AG04450 (cell line): ENCODE measurements around the gene CWC22. TPM values are rescaled to one million over a fixed set of nuclear protein-coding genes. Genes with fewer than 3 reads are reported as not detected.
"Not testable (repeated sequence)": the region's sequence is repeated elsewhere in the genome, so short reads cannot be mapped to it uniquely, and the experiment has no call there.

Experiments
- CTCF ChIA-PET: fragments of 300-600, 350-600 bp; formaldehyde crosslinking; extraction: SDS; loops from one replicate; lab custom pipeline; 2022; ENCODE audit warnings: antibody characterized with exemption, inconsistent platforms; lab: Charles Lee
- POLR2A ChIA-PET: fragments of 350-600 bp; formaldehyde crosslinking; extraction: SDS; loops from one replicate; lab custom pipeline; 2021; ENCODE audit warnings: antibody characterized with exemption, inconsistent platforms; lab: Yijun Ruan, JAX
- DNase-seq: peaks from one replicate; pipeline ENCODE4 v3.0.0-alpha.2; 2011; ENCODE audit warnings: low read depth, low spot score
- H3K27ac ChIP-seq: one replicate; pipeline ENCODE4 v1.5.1; 2012; ENCODE audit warnings: low read depth, low read length, control low read depth
- H3K27me3 ChIP-seq: one replicate; pipeline ENCODE4 v1.6.0; 2012; ENCODE audit warnings: low read length; ENCODE audit not compliant: control insufficient read depth, insufficient read depth
- H3K4me3 ChIP-seq: 2 replicates; pipeline ENCODE4 v1.5.1; 2011; ENCODE audit warnings: mild to moderate bottlenecking, low read depth, low read length, control low read depth
- H3K9me3 ChIP-seq: 2 replicates; pipeline ENCODE4 v1.5.1; 2012; ENCODE audit warnings: low read length; ENCODE audit not compliant: control insufficient read depth, insufficient read depth
- polyA plus RNA-seq: library from polyadenylated mRNA; depleted of rRNA; stranded (reverse); fragments of >200 nt; gene quantifications from 2 replicates; pipeline ENCODE4 v1.2.3, GENCODE V29; 2011
- TF ChIP-seq, protein P1 (sequence below): IDR thresholded peaks from 2 replicates; pipeline ENCODE4 v1.5.1; 2011; ENCODE audit warnings: low read depth, low read length, control low read depth, inconsistent platforms

The CWC22 gene
- polyA plus RNA-seq, 1 experiment = 6.0 TPM

DNA sequence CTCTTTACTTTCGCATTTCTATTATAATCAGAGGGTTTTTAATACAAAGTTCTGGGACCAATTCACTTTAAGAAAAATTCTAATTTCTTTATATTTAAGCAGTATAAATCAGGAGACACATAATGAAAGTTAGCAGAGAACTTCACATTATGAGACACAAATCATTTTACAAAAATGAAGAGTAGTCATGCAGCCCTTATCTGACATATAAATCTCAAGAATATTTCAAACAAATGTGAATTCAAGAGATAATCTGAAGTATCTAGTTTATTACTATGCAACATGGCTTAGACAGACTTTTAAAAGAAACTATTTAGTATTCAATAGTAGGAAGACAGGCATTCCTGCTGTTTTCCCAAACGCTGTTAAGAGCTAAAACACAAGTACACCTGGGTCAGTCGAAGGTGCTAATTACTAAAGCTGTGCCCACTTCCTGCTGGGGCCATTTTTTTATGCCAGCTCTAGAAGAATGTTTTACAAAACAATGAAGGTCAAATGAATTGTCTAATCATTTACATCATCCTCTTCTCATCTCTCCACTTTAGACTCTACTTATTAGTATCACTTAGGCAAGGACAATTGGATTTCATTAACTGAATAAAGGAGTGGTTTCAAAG, 40.2 kb downstream of the CWC22 start:
- DNase-seq = no peak
- no peak overlapping the region for H3K27ac ChIP-seq
- H3K27me3 ChIP-seq = no peaks in the 10 kb centered on the region
- TF ChIP-seq, protein P1, sequence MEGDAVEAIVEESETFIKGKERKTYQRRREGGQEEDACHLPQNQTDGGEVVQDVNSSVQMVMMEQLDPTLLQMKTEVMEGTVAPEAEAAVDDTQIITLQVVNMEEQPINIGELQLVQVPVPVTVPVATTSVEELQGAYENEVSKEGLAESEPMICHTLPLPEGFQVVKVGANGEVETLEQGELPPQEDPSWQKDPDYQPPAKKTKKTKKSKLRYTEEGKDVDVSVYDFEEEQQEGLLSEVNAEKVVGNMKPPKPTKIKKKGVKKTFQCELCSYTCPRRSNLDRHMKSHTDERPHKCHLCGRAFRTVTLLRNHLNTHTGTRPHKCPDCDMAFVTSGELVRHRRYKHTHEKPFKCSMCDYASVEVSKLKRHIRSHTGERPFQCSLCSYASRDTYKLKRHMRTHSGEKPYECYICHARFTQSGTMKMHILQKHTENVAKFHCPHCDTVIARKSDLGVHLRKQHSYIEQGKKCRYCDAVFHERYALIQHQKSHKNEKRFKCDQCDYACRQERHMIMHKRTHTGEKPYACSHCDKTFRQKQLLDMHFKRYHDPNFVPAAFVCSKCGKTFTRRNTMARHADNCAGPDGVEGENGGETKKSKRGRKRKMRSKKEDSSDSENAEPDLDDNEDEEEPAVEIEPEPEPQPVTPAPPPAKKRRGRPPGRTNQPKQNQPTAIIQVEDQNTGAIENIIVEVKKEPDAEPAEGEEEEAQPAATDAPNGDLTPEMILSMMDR = no peak
- CTCF ChIA-PET = no interaction called here
- no peaks in the 10 kb centered on the region for H3K9me3 ChIP-seq
- POLR2A ChIA-PET = no interaction called here
- H3K4me3 ChIP-seq = no peak overlapping the region

DNA sequence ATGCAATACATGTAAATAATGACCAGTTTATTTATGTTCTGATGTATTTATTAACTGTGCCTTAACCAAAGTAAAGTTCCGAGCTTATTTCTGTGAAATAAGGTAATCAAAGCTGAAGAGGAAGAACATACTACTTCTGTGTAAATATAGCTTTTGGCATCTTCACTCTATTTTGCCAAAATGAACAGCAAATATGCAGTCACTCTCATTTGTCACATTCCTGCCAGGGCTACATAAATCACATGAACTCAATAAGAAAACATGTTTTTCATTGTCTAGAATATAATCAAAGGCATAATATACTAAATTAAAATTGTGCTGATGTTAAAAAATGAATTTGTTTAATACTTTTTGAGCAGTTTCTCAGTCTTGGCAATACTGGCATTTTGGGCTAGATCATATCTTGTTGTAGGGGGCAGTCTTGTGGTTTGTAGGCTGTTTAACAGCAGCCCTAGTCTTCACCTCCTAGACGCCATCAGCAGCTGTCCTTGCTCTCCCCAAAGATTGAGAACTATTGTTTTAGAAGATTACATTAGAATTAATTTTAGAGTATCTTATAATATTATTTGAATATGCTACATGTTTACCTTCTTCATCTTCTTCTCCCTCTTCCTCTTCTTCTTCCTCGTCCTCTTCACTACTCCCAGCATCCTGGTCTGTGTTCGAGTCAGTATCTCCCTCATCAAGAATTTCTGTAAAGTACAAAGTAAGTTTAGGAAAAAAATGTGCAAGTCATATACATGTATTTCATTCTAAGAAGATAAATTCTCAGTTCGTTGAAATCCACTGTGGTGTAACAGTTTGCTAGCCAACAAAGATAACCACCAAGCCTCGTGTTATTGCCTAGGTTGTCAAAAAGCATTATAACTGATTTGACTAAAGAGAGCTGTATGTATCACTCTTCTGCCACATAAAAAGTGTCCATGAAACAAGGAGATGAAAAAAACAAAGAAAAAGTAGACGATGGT, 41.5 kb downstream of the CWC22 start:
- Histone ChIP-seq H3K27me3 (no peaks in the 10 kb centered on the region), H3K4me3 (no peak overlapping the region), H3K27ac (no peak overlapping the region), H3K9me3 (no peaks in the 10 kb centered on the region)
- ChIA-PET POLR2A (no interaction called here), CTCF (no interaction called here)
- DNase-seq = no peak
- TF ChIP-seq, protein P1 = no peak

DNA sequence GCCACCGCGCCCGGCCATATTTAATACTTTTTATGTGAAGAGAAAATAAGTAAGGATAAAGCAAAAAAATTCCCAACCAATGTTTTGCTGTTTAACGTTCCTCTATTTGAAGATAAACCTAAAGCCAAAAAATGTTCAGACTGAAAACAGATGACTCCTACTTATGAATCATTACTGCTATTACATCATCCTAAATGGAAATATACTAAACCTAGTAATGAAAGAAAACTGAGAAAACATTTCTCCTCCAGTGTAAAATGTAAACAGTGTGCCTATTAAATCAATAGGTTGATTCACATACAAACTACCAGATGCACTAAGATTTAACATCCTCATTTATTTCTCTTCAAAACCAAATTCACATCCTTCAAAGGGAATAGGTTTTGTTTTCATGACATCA, 43.5 kb downstream of the CWC22 start:
- ChIA-PET POLR2A (no interaction called here), CTCF (interaction anchor here (0.6 kb wide), 1 partner anchor 1510 kb away, joined by 3 read pairs; no protein-coding TSS in a partner anchor)
- TF ChIP-seq, protein P1 = no peak
- Histone ChIP-seq H3K9me3 (no peaks in the 10 kb centered on the region), H3K27ac (no peak overlapping the region), H3K27me3 (no peaks in the 10 kb centered on the region), H3K4me3 (no peak overlapping the region)
- peak; percentile 16 for DNase-seq

DNA sequence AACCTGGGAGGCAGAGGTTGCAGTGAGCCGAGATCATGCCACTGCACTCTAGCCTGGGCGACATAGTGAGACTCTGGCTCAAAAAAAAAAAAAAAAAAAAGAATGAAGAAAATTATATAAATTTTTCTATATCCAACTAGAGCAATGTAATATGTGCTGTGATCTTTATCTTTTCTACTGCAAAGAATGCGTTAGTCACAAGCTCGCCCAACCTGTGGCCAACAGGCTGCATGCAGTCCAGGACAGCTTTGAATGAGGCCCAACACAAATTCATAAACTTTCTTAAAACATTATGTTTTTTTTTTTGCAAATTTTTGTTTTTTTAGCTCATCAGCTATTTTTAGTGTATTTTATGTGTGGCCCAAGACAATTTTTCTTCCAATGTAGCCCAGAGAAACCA, 48.8 kb downstream of the CWC22 start:
- H3K27me3 ChIP-seq, H3K27ac ChIP-seq, H3K4me3 ChIP-seq, DNase-seq, CTCF ChIA-PET, H3K9me3 ChIP-seq: not testable (repeated sequence)
- POLR2A ChIA-PET = interaction anchor here (0.7 kb wide), 1 partner anchor 53 kb away, joined by 9 read pairs; no protein-coding TSS in a partner anchor

DNA sequence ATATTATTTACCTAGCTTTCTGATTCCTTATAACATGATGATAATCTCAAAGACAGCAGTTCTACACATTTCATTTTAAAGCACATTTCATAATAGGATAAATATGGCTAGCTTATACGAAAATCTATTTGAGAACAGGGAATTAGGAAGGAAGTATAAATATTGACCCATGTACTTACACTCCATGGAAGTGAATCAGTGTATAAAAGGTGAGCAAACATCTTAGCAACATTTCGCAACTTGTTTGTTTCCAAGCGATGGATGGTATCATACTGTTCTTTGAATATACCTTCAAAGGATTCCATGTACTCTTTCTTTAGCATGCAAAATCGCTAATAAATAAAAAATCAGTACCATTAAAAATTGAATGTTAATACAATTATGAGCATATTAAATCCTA, 53.1 kb downstream of the CWC22 start:
- no peak for DNase-seq
- no peak overlapping the region for H3K4me3 ChIP-seq
- H3K9me3 ChIP-seq = no peaks in the 10 kb centered on the region
- ChIA-PET POLR2A (no interaction called here), CTCF (no interaction called here)
- TF ChIP-seq, protein P1 = no peak
- H3K27ac ChIP-seq = no peak overlapping the region
- no peaks in the 10 kb centered on the region for H3K27me3 ChIP-seq
